Rectal smooth muscle tissue (tissue), 1 donor: Measurements from ENCODE around the gene SIK3.

Experiments used
- H3K27ac ChIP-seq: one replicate; pipeline ENCODE4 v1.7.0; 2013; ENCODE audit warnings: low read depth, low read length, inconsistent platforms
- H3K27me3 ChIP-seq: one replicate; pipeline ENCODE4 v1.7.0; 2013; ENCODE audit warnings: low read length; ENCODE audit not compliant: control insufficient read depth, insufficient read depth
- H3K36me3 ChIP-seq: one replicate; pipeline ENCODE4 v1.7.0; 2013; ENCODE audit warnings: low read length; ENCODE audit not compliant: control insufficient read depth, insufficient read depth
- H3K4me1 ChIP-seq: one replicate; pipeline ENCODE4 v1.7.0; 2013; ENCODE audit warnings: low read length; ENCODE audit not compliant: control insufficient read depth, insufficient read depth
- H3K4me3 ChIP-seq: one replicate; pipeline ENCODE4 v1.7.0; 2013; ENCODE audit warnings: low read length
- H3K9ac ChIP-seq: one replicate; pipeline ENCODE4 v1.7.0; 2013; ENCODE audit warnings: low read length

Gene SIK3

DNA sequence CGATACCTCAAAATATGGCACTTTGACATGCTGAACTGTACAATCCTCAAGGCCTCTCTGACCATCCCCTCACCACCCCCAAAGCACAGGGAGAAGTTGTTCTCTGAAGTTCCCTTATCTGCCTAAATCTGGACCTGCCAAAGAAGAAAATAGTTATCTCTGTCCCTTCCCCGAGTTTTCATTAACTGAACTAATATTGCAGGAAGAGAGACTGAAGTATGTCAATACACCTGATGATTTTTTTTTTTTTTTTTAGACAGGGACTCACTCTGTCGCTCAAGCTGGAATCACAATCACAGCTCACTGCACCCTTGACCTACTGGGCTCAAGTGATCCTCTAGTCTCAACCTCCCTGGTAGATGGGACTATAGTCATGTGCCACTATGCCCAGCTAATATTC, 75.0 kb downstream of the SIK3 start:
- peaks cover 6% of the 10 kb centered on the region for H3K4me1 ChIP-seq
- H3K36me3 ChIP-seq = no peaks in the 10 kb centered on the region
- H3K4me3 ChIP-seq = no peak overlapping the region
- no peaks in the 10 kb centered on the region for H3K27me3 ChIP-seq
- no peak overlapping the region for H3K27ac ChIP-seq
- H3K9ac ChIP-seq = no peak overlapping the region

DNA sequence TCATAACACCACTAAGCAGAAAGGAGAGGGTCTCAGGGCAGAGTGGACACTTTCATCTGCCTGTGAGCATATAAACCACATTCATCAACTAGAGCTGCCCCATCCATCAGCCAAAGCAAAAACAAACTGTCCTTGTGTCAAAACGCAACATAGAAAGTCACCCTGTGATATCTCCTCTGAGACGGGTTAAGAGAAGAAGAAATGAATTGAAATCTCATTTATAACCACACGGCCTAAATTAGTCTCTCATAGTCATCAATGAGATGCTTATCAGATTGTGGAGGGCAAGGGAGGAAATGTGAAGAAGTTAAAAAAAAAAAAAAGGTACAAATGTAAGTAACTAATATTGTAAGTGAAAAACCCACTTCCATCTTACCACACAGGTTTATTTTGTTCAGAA, 75.7 kb downstream of the SIK3 start:
- H3K4me1 ChIP-seq = peaks cover 6% of the 10 kb centered on the region
- H3K4me3 ChIP-seq = no peak overlapping the region
- H3K27ac ChIP-seq = no peak overlapping the region
- no peak overlapping the region for H3K9ac ChIP-seq
- no peaks in the 10 kb centered on the region for H3K36me3 ChIP-seq
- H3K27me3 ChIP-seq = no peaks in the 10 kb centered on the region

- H3K27ac ChIP-seq = no peak overlapping the region
These were observed 77.2 kb downstream of the SIK3 start for GRCh38 chr11:117020869-117021564.

DNA sequence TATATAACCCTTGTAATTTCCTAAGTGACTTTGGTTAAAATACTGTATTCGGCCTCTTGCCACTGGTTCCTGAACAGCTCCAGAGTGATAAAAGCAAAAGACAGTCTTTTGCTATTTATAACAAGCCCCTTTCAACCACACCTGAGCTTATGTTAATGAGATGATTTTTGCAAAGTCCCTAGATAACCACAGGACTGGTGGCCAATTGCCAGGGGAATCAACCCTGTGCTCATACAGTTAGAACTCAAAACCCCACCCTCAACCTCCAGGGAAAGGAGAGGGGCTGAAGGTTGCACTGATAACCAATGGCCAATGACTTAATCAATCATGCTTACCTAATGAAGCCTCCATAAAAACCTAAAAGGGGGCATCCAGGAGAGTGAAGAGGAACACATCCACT, 77.9 kb downstream of the SIK3 start:
- H3K27ac ChIP-seq = no peak overlapping the region
- no peak overlapping the region for H3K9ac ChIP-seq

More at GRCh38 chr11:117020869-117021564, 77.2 kb downstream of the SIK3 start:
- no peaks in the 10 kb centered on the region for H3K36me3 ChIP-seq
- H3K4me1 ChIP-seq = peaks cover 6% of the 10 kb centered on the region
- H3K4me3 ChIP-seq = no peak overlapping the region
- H3K9ac ChIP-seq = no peak overlapping the region
- H3K27me3 ChIP-seq = no peaks in the 10 kb centered on the region

GRCh38 chr11:117019871-117020270, 78.4 kb downstream of the SIK3 start:
- no peaks in the 10 kb centered on the region for H3K27me3 ChIP-seq
- H3K4me1 ChIP-seq = peaks cover 6% of the 10 kb centered on the region
- no peak overlapping the region for H3K9ac ChIP-seq
- H3K27ac ChIP-seq = no peak overlapping the region
- no peaks in the 10 kb centered on the region for H3K36me3 ChIP-seq
- H3K4me3 ChIP-seq = no peak overlapping the region

More for the DNA sequence above, 77.9 kb downstream of the SIK3 start:
- H3K27me3 ChIP-seq = no peaks in the 10 kb centered on the region
- no peaks in the 10 kb centered on the region for H3K36me3 ChIP-seq
- H3K4me1 ChIP-seq = peaks cover 6% of the 10 kb centered on the region
- no peak overlapping the region for H3K4me3 ChIP-seq

- Histone ChIP-seq H3K4me1 (peaks cover 6% of the 10 kb centered on the region), H3K4me3 (no peak overlapping the region), H3K36me3 (no peaks in the 10 kb centered on the region), H3K9ac (no peak overlapping the region), H3K27ac (no peak overlapping the region), H3K27me3 (no peaks in the 10 kb centered on the region)
These were observed 80.8 kb downstream of the SIK3 start for GRCh38 chr11:117017456-117017855.

GRCh38 chr11:117016747-117017146, 81.5 kb downstream of the SIK3 start:
- no peak overlapping the region for H3K27ac ChIP-seq
- peaks cover 6% of the 10 kb centered on the region for H3K4me1 ChIP-seq
- no peaks in the 10 kb centered on the region for H3K27me3 ChIP-seq
- H3K36me3 ChIP-seq = no peaks in the 10 kb centered on the region
- H3K9ac ChIP-seq = no peak overlapping the region
- H3K4me3 ChIP-seq = no peak overlapping the region

DNA sequence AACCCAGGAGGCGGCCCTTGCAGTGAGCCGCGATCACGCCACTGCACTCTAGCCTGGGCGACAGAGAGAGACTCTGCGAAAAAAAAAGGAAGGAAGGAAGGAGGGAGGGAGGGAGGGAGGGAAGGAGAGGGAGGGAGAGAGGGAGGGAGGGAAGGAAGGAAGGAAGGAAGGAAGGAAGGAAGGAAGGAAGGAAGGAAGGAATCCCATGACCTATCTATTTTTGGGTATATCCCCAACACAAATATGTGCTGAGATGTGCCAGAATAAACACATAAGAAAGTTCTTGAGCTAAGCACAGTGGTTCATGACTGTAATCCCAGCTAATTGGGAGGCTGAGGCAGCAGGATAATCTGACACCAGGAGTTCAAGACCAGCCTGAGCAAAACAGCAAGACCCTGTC, 82.0 kb downstream of the SIK3 start:
- Histone ChIP-seq H3K36me3 (no peaks in the 10 kb centered on the region), H3K27ac (no peak overlapping the region), H3K9ac (no peak overlapping the region), H3K4me1 (peaks cover 6% of the 10 kb centered on the region), H3K27me3 (no peaks in the 10 kb centered on the region), H3K4me3 (no peak overlapping the region)

DNA sequence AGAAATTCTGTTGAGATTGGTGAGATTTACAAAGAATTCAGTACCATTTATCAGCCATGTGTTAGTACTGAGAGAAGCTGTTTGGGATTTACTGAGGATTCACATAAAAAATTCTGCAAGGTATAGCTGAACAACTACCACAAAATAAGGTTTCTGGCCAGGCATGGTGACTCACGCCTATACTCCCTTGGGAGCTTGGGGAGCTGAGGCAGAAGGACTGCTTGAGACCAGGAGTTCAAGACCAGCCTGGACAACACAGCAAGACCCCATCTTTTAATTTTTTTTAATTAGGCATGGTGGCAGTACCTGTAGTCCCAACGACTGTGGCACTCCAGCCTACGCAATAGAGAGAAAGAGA, 86.7 kb downstream of the SIK3 start:
- Histone ChIP-seq H3K4me1 (no peaks in the 10 kb centered on the region), H3K4me3 (no peak overlapping the region), H3K27ac (no peak overlapping the region), H3K27me3 (no peaks in the 10 kb centered on the region), H3K9ac (no peak overlapping the region), H3K36me3 (no peaks in the 10 kb centered on the region)

DNA sequence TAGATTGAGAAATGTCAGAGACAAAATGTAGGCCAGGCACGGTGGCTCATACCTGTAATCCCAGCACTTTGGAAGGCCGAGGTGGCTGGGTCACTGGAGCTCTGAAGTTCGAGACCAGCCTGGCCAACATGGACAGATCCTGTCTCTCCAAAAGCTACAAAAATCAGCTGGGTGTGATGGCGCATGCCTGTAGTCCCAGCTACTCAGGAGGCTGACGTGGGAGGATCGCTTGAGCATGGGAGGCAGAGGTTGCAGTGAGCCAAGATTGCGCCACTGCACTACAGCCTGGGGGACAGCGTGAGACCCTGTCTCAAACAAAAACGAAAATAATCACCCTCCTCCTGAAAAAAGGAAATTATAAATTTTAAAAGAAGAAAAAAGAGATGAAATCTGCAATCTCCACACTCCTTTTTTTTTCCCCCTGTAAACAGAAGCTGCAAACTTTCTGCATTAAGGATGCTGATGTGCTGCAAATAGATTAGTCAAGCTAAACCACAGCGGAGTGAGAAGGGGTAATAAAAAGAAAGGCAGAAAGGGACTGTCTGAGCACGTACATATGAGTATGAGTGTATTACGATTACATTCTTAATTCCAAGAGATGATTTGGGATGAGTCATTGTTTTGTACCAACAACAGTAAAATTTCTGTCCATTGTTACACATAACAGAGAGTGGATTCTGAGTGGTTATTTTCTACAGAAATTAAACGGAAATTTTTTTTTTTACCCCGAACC, 87.3 kb downstream of the SIK3 start:
- H3K4me3 ChIP-seq = no peak overlapping the region
- H3K4me1 ChIP-seq = no peaks in the 10 kb centered on the region
- H3K27ac ChIP-seq = no peak overlapping the region
- no peaks in the 10 kb centered on the region for H3K36me3 ChIP-seq
- no peak overlapping the region for H3K9ac ChIP-seq
- H3K27me3 ChIP-seq = no peaks in the 10 kb centered on the region

DNA sequence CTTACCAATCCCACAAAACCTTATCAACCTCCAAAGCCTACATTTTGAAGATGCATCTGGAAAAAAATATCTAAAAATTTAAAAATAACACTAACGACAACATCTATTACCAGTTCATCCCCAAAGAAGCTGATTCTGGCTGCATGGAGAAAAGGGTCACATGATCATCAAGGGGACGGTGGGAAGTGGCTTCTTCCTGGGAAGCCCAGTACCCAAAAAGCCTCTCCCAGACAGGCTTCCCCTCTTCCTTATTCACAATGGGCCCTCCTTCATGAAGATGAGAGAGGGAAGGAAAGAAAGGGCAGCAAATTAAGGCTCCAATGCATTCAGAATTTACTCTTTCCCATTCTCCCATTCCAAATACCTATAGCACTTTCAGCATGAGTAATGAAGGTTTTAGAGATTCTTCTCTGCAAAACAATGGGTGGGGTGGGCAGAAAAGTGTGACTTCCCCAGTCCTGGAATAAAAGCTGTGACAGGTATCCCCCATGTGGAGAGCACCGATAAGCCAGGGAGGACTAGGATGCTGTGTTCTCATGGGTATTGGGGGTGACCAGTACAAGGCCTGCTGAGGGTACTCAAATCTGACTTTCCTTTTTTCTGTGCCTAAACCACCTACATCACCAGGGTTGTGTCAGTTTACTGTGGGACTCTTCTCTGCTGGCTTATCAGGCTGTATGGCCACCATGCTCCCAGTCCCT, 88.2 kb downstream of the SIK3 start:
- Histone ChIP-seq H3K36me3 (no peaks in the 10 kb centered on the region), H3K4me1 (no peaks in the 10 kb centered on the region), H3K27ac (no peak overlapping the region), H3K9ac (no peak overlapping the region), H3K27me3 (no peaks in the 10 kb centered on the region), H3K4me3 (no peak overlapping the region)

- no peak overlapping the region for H3K4me3 ChIP-seq
- no peak overlapping the region for H3K27ac ChIP-seq
- no peaks in the 10 kb centered on the region for H3K27me3 ChIP-seq
- H3K36me3 ChIP-seq = no peaks in the 10 kb centered on the region
- H3K9ac ChIP-seq = no peak overlapping the region
- H3K4me1 ChIP-seq = peaks cover 3% of the 10 kb centered on the region
These were observed 92.5 kb downstream of the SIK3 start for GRCh38 chr11:117005758-117006157.
